Epidermal melanocyte (primary cell): ENCODE measurements around the gene SLC13A1.

ENCODE experiments used
- DNase-seq: peaks from one replicate; pipeline ENCODE4 v3.0.0; 2011; ENCODE audit warnings: low spot score; ENCODE audit not compliant: insufficient read length

SLC13A1 gene

GRCh38 chr7:123198111-123198510 is 1.7 kb downstream of the SLC13A1 start:
- DNase-seq: no peak

GRCh38 chr7:123193235-123193634 is 6.5 kb downstream of the SLC13A1 start:
- DNase-seq: no peak

- no peak for DNase-seq
These were observed 8.6 kb downstream of the SLC13A1 start for GRCh38 chr7:123191132-123191531.

GRCh38 chr7:123190109-123190831 is 9.5 kb downstream of the SLC13A1 start:
- DNase-seq: no peak

DNA sequence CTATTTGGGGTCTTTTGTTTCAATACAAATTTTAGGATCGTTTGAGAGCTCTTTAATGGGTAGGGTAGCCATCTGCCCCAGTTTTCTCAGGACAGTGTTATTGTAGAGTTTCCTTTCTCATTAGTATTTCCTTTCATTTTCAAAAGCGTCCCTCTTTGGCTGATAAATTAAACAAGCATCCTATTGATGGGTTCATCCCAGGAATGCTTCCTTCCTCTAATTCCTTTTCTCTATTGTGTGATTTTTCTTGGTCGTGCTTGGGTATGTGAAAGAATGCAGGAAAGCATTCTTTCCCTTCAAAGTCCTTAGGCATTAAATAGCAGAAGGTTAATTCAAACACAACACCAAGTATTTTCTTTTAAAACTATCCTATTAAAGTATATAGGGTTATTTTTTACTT is 14.0 kb downstream of the SLC13A1 start:
- DNase-seq: no peak

DNA sequence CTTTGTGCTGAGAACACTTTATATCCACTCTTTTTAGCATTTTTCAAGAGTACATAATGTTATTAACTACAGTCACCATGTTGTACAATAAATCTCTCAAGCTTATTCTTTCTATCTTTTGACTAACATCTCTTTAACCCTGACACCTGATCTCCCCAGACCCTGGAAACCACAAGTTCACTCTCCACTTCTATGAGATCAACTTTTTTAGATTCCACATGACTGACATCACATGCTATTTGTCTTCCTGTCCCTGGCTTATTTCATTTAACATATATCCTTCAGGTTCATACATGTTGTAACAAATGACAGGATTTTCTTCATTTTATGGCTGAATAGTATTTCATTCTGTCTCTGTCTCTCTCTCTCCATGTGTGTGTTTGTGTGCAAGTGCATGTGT is 15.5 kb downstream of the SLC13A1 start:
- DNase-seq: no peak

DNA sequence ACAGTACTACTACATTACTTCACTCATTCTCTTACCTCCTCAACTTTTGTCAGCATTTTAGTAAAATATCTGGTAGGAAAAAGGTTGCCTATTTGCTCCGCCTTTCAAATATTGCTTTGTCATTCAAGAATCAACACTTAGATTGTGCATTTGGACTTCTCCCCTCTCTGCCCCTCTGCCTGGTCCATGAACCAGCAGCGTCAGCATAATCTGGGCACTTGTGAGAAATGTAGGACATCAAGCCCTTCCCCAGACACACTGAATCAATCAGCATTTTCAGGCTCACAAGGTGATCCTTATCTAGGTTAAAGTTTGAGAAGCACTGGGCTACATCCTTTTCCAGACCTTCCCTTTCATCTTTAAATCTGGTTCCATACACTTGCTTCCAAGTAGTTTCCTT is 16.3 kb downstream of the SLC13A1 start:
- no peak for DNase-seq

DNA sequence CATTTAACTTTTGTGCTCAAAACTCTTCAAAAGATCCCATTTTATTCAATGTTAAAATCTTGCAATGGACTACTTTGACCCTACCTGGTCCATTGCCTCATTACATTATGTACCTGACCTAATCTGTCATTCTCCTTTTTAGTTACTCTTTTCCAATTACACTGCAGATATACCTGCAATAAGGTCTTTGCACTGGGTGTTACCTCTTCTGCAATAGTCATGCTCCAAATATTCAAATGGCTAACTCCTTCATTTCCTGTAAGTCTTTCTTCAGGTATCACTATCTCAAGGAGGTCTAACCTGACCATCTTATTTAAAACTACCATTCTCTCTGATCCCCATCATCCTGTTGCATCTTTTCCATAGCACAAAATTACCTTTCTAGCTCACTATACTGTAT is 22.3 kb downstream of the SLC13A1 start:
- no peak for DNase-seq

- no peak for DNase-seq
These were observed 29.2 kb downstream of the SLC13A1 start for GRCh38 chr7:123170333-123171246.

- no peak for DNase-seq
These were observed 30.7 kb downstream of the SLC13A1 start for GRCh38 chr7:123169065-123169464.

DNA sequence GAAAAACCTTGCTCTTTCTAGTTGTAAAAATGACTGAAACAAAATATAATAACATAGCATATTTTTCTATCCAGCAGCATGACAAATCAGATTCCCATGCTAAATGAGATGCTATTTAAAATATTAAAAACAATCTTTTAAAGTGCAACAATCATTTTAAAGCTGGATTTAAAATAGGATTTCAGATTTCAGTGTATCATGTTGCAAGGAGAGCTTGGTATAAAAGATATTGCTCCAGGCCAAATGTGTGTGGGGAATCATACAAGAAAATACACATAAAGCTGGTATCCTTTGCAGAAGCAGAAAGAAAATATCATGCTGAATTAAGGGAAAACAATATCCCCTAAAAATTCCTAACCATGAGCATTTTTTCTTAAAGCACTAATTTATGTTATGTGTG is 42.2 kb downstream of the SLC13A1 start:
- DNase-seq: no peak

GRCh38 chr7:123155571-123155970 is 44.2 kb downstream of the SLC13A1 start:
- DNase-seq: no peak

DNA sequence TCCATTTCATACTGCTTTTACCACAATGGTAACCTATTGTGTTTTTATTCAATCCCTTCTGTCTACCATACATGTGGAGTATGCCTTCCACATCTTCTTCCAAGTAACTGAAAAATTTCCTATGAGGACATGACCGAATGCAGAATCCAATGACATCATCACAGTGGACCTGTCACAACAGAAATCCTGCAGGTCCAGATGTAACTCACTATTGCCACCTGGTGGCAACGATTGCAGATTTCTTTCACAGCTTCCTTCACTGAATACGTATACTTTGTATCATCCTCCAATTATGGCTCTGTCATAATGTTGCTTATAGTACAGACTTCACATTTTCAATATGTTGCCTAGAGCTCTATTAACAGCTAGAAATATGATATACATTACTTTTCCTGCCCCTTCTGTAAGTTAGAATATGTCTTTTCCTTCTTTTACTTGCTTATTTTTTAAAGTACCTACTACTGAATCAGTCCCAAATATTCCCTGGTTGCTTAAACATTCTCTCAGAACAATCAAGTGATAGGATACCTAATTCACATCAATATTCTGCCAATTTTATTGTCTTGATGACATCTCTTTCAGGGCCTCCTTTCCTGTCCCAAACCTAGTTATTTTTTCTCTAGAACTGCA is 45.4 kb downstream of the SLC13A1 start:
- peak; percentile 54 for DNase-seq

DNA sequence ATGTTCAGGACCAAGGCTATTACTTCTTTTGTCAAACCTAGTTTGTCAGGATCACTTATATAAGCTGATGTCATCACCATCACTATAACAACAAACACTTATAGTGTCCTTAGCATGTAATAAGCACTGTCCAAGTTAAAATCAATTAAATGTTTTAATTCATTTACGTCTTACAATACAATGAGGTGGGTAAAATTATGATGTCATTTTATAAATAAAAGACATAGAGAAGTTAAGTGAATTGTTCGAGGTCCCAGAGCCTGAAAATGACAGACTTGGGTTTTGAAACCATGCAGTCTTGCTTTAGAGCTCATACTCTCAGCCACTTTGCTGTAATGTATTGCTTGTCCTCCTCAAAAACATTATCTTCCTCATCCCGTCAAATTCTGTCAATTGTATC is 48.3 kb downstream of the SLC13A1 start:
- no peak for DNase-seq

GRCh38 chr7:123148813-123149212 is 51.0 kb downstream of the SLC13A1 start:
- DNase-seq: no peak

- DNase-seq: no peak
These were observed 56.3 kb downstream of the SLC13A1 start for GRCh38 chr7:123143252-123144006.

DNA sequence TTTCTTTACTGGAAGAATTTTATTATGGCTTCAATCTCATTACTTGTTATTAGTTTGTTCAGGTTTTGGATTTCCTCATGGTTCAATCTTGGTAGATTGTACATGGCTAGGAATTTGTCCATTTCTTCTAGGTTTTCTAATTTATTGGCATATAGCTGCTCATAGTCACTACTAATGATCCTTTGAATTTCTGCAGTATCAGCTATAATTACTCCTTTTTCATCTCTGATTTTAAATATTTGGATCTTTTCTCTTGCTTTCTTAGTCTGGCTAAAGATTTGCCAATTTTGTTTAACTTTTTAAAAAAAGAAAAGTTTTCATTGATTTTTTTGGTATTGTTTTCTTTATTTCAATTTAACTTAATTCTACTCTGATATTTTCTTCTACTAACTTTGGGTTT is 59.2 kb downstream of the SLC13A1 start:
- DNase-seq: no peak

DNA sequence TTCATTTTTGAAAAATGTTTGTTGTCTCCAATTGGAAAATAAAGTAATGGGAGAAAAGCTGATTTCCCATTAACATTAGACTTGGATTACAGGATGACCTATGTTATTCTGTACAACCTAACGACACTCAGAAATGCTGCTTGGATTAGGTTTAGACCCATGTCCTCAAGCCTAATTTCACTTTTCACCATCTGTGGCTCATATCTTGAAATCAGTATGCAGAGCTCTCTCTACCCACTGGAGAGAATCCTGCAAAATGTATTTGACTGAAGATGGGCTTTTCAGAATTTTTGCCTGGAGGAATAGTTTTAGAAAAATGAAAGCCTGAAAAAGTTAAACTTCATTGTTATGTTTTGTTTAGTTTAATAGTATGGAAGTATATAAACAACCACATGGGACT is 63.8 kb downstream of the SLC13A1 start:
- DNase-seq: no peak

DNA sequence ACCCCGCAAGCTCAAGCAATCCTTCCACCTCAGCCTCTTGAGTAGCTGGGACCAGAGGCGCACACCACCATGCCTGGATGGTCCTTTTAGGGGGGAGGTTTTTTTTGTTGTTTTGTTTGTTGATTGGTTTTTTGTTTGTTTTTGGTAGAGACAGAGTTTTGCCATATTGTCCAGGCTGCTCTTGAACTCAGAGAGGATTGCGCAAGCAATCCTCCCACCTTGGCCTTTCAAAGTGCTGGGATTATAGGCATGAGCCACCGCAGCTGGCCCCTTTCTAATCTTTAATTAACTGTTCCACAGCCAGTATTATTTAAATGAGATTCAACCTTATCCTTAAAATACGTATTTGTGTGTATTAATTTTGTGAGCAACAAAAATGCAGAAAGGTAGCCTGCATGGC is 65.8 kb downstream of the SLC13A1 start:
- no peak for DNase-seq

GRCh38 chr7:123131961-123132360 is 67.8 kb downstream of the SLC13A1 start:
- no peak for DNase-seq

GRCh38 chr7:123131556-123131955 is 68.2 kb downstream of the SLC13A1 start:
- DNase-seq: no peak
